ENCODE measurements around the gene TMEM185A.
"Not testable (repeated sequence)": the region's sequence is repeated elsewhere in the genome, so short reads cannot be mapped to it uniquely, and the experiment has no call there.

Gene TMEM185A

GRCh38 chrX:149551245-149551938 lies 80.2 kb downstream of the TMEM185A start:
- DNase-seq (ENCODE audit: low read depth), result not testable (repeated sequence)

GRCh38 chrX:149550454-149550853 lies 81.1 kb downstream of the TMEM185A start:
- not testable (repeated sequence) for DNase-seq (ENCODE audit: low read depth)

- not testable (repeated sequence) for DNase-seq (ENCODE audit: low read depth)
Measured at GRCh38 chrX:149549701-149550100, 81.9 kb downstream of the TMEM185A start, which contains the start of gene HSFX3. TSS of gene HSFX3 (minus strand) at chrX:149549924. CDS start at chrX:149549852, 72 bp downstream.

- not testable (repeated sequence) for DNase-seq (ENCODE audit: low read depth)
Measured at GRCh38 chrX:149547782-149548181, 83.8 kb downstream of the TMEM185A start.

GRCh38 chrX:149546962-149547361 lies 84.6 kb downstream of the TMEM185A start:
- not testable (repeated sequence) for DNase-seq (ENCODE audit: low read depth)

All from ELR (cell line).